ENCODE measurements around the gene SEPTIN3. TPM values are rescaled to one million over a fixed set of nuclear protein-coding genes. Genes with fewer than 3 reads are reported as not detected.

SEPTIN3 gene
- total and polyA plus RNA-seq, 9 of the 15 experiments (the other 6 are each of a cell fraction or from before 2014, with no cell fraction given) = 0.06 TPM; not detected in 8

- TF ChIP-seq STAT6 (CRISPR knock-in tag; IDR thresholded peaks at IDR 0.05) (no peak), ZNF830 (CRISPR knock-in tag; IDR thresholded peaks at IDR 0.05) (no peak), ZBTB7A (IDR thresholded peaks at IDR 0.05; ENCODE audit: borderline replicate concordance, control insufficient read depth, low read depth, low read length) (peak; percentile 99), POLR2G (IDR thresholded peaks at IDR 0.05; ENCODE audit: low read depth, low read length) (peak; percentile 74), EWSR1 (IDR thresholded peaks at IDR 0.05; ENCODE audit: borderline replicate concordance, low read depth, partially characterized antibody) (no peak), BHLHE40 (IDR thresholded peaks at IDR 0.05; ENCODE audit: low read length) (no peak), KAT7 (CRISPR knock-in tag; IDR thresholded peaks at IDR 0.05; ENCODE audit: borderline replicate concordance) (peak; percentile 71; the same call in 1 of the 2 replicates), NFE2L1 (tag; IDR thresholded peaks at IDR 0.05; ENCODE audit: borderline replicate concordance, low read depth) (no peak), MCM5 (IDR thresholded peaks at IDR 0.05; ENCODE audit: low read depth) (no peak)
- TF ChIP-seq, protein P1, sequence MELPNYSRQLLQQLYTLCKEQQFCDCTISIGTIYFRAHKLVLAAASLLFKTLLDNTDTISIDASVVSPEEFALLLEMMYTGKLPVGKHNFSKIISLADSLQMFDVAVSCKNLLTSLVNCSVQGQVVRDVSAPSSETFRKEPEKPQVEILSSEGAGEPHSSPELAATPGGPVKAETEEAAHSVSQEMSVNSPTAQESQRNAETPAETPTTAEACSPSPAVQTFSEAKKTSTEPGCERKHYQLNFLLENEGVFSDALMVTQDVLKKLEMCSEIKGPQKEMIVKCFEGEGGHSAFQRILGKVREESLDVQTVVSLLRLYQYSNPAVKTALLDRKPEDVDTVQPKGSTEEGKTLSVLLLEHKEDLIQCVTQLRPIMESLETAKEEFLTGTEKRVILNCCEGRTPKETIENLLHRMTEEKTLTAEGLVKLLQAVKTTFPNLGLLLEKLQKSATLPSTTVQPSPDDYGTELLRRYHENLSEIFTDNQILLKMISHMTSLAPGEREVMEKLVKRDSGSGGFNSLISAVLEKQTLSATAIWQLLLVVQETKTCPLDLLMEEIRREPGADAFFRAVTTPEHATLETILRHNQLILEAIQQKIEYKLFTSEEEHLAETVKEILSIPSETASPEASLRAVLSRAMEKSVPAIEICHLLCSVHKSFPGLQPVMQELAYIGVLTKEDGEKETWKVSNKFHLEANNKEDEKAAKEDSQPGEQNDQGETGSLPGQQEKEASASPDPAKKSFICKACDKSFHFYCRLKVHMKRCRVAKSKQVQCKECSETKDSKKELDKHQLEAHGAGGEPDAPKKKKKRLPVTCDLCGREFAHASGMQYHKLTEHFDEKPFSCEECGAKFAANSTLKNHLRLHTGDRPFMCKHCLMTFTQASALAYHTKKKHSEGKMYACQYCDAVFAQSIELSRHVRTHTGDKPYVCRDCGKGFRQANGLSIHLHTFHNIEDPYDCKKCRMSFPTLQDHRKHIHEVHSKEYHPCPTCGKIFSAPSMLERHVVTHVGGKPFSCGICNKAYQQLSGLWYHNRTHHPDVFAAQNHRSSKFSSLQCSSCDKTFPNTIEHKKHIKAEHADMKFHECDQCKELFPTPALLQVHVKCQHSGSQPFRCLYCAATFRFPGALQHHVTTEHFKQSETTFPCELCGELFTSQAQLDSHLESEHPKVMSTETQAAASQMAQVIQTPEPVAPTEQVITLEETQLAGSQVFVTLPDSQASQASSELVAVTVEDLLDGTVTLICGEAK (IDR thresholded peaks at IDR 0.05) = peak; percentile 25; the same call in 1 of the 2 replicates
- TF ChIP-seq, protein P1 (CRISPR knock-in tag; IDR thresholded peaks at IDR 0.05) = no peak
- TF ChIP-seq, protein P2, sequence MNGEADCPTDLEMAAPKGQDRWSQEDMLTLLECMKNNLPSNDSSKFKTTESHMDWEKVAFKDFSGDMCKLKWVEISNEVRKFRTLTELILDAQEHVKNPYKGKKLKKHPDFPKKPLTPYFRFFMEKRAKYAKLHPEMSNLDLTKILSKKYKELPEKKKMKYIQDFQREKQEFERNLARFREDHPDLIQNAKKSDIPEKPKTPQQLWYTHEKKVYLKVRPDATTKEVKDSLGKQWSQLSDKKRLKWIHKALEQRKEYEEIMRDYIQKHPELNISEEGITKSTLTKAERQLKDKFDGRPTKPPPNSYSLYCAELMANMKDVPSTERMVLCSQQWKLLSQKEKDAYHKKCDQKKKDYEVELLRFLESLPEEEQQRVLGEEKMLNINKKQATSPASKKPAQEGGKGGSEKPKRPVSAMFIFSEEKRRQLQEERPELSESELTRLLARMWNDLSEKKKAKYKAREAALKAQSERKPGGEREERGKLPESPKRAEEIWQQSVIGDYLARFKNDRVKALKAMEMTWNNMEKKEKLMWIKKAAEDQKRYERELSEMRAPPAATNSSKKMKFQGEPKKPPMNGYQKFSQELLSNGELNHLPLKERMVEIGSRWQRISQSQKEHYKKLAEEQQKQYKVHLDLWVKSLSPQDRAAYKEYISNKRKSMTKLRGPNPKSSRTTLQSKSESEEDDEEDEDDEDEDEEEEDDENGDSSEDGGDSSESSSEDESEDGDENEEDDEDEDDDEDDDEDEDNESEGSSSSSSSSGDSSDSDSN (IDR thresholded peaks at IDR 0.05; ENCODE audit: borderline replicate concordance in 1 of 2, low read depth in 2 of 2, low read length in 2 of 2) = 0 out of 4 replicates have a peak, but pooled peaks of 1 of the 2 experiments have one; percentile 30
These were observed 43.3 kb upstream of the SEPTIN3 start (continued) for GRCh38 chr22:41925783-41926460.
